GM12878 (cell line): ENCODE results near the gene UFL1. TPM values are rescaled to one million over a fixed set of nuclear protein-coding genes. Genes with fewer than 3 reads are reported as not detected.

ENCODE experiments used
- ATAC-seq: fragments of 200-7000 bp; cut with Tn5 transposase; 3 replicates; pipeline ENCODE4 v1.9.1; 2020; ENCODE audit warnings: mild to moderate bottlenecking, moderate library complexity
- BruUV-seq: library from RNA; stranded (reverse); fragments of 400-500 nt; replicated peaks from 2 replicates; lab custom pipeline; 2021; lab: Mats Ljungman, UMichigan
- CTCF ChIA-PET: fragments of 300-600 bp; sonication (Branson Sonifier 250); formaldehyde crosslinking; extraction: SDS; loops from one replicate; lab custom pipeline; 2021; ENCODE audit warnings: inconsistent platforms; lab: Yijun Ruan, JAX
- POLR2A ChIA-PET: fragments of 350-600 bp; formaldehyde crosslinking; extraction: SDS; loops from one replicate; lab custom pipeline; 2021; ENCODE audit warnings: inconsistent platforms; lab: Charles Lee
- RAD21 ChIA-PET: fragments of 300-600 bp; sonication (Branson Sonifier 250); formaldehyde crosslinking; loops from one replicate; lab custom pipeline; 2023; ENCODE audit warnings: antibody characterized with exemption; ENCODE audit not compliant: unreplicated experiment; lab: Charles Lee
- SMC1A ChIA-PET: fragments of 300-600 bp; sonication (Branson Sonifier 250); formaldehyde crosslinking; loops from one replicate; lab custom pipeline; 2023; ENCODE audit not compliant: unreplicated experiment, uncharacterized antibody; lab: Charles Lee
- DNase-seq: peaks from one replicate; pipeline ENCODE4 v3.0.0-alpha.2; 2011; ENCODE audit warnings: low read depth, low spot score
- FAIRE-seq: peaks from 3 replicates; lab custom pipeline; 2011; peaks lifted over from hg19 to GRCh38; lab: Jason Lieb, UNC
- H2AFZ ChIP-seq: 2 replicates; pipeline ENCODE4 v1.6.0; 2011; ENCODE audit warnings: low read depth, low read length, control low read depth; ENCODE audit not compliant: control insufficient read depth
- H3K27ac ChIP-seq: 2 replicates; pipeline ENCODE4 v1.5.1; 2011; ENCODE audit warnings: control low read depth; ENCODE audit not compliant: control insufficient read depth, insufficient read depth
- H3K27me3 ChIP-seq, 2 experiments: replicated peaks in 1 of 2; 2 replicates each; pipeline versions ENCODE4 v1.6.0 to v1.6.1; 2011; ENCODE audit warnings: low read length in 1 of 2; ENCODE audit not compliant: control insufficient read depth in 2 of 2, insufficient read depth in 2 of 2
- H3K36me3 ChIP-seq, 2 experiments: 2 replicates each; pipeline ENCODE4 v1.5.1; 2011; ENCODE audit warnings: low read length in 1 of 2; ENCODE audit not compliant: control insufficient read depth in 2 of 2, insufficient read depth in 2 of 2
- H3K4me1 ChIP-seq: 2 replicates; pipeline ENCODE4 v1.6.1; 2011; ENCODE audit warnings: mild to moderate bottlenecking, low read length, moderate library complexity, mixed read lengths; ENCODE audit not compliant: control insufficient read depth, insufficient read depth
- H3K4me2 ChIP-seq: 2 replicates; pipeline ENCODE4 v1.6.0; 2011; ENCODE audit warnings: control low read depth; ENCODE audit not compliant: control insufficient read depth, insufficient read depth
- H3K4me3 ChIP-seq: fragments of 200-600 bp; sonication (generic); 2 replicates; pipeline ENCODE4 v1.5.1; 2016
- H3K79me2 ChIP-seq: 2 replicates; pipeline ENCODE4 v1.6.0; 2011; ENCODE audit warnings: low read length; ENCODE audit not compliant: control insufficient read depth, insufficient read depth
- H3K9ac ChIP-seq: 2 replicates; pipeline ENCODE4 v1.8.0; 2011; ENCODE audit warnings: low read length, control low read depth, mixed read lengths; ENCODE audit not compliant: control insufficient read depth, insufficient read depth
- H3K9me3 ChIP-seq: replicated peaks from 3 replicates; pipeline ENCODE4 v1.5.1; 2011; ENCODE audit warnings: mild to moderate bottlenecking, low read length; ENCODE audit not compliant: control insufficient read depth, insufficient read depth
- H4K20me1 ChIP-seq: 2 replicates; pipeline ENCODE4 v1.6.0; 2011; ENCODE audit not compliant: control insufficient read depth, insufficient read depth
- MXI1 ChIP-seq: fragments of 150-350 bp; IDR thresholded peaks from 2 replicates; pipeline ENCODE4 v1.6.1; 2011; ENCODE audit warnings: low read depth, mild to moderate bottlenecking, inconsistent platforms, low read length, improper control_type of control experiment
- POU2F2 ChIP-seq: IDR thresholded peaks from 3 replicates; pipeline ENCODE4 v1.6.1; 2011; ENCODE audit warnings: low read depth, mild to moderate bottlenecking, low read length, borderline replicate concordance
- RAD51 ChIP-seq: fragments of 450-650 bp; IDR thresholded peaks from 2 replicates; pipeline ENCODE4 v1.6.1; 2016; ENCODE audit warnings: moderate library complexity, mild to moderate bottlenecking, inconsistent platforms
- SKIL ChIP-seq: fragments of 450-650 bp; IDR thresholded peaks from 2 replicates; pipeline ENCODE4 v1.6.1; 2017; ENCODE audit warnings: mild to moderate bottlenecking, low read depth, inconsistent platforms; ENCODE audit not compliant: poor library complexity, severe bottlenecking
- ZBTB40 ChIP-seq: fragments of 450-650 bp; IDR thresholded peaks from 2 replicates; pipeline ENCODE4 v1.6.1; 2016; ENCODE audit warnings: mild to moderate bottlenecking, moderate library complexity, borderline replicate concordance
- WGBS: methylation state at CpG from one replicate; pipeline ENCODE4 v1.1.6; 2016; ENCODE audit warnings: low lambda C conversion rate; ENCODE audit not compliant: insufficient replicate concordance, insufficient coverage; ENCODE audit errors: missing lambda C conversion rate; 5-methylcytosine and 5-hydroxymethylcytosine counted together
- in situ Hi-C: fragments of 300-500 bp; cut with MboI; formaldehyde crosslinking; loops from 9 replicates; pipeline ENCODE4 v1.14.3; 2018; ENCODE audit warnings: mixed read lengths
- intact Hi-C: fragments of 100-400 bp; cut with micrococcal nuclease; formaldehyde crosslinking; loops from one replicate; pipeline ENCODE4 v1.14.2; 2022; ENCODE audit not compliant: unreplicated experiment
- polyA plus RNA-seq, 11 experiments: library from polyadenylated mRNA; depleted of rRNA in 4 of 11; unstranded in 6 of 11; stranded (reverse) in 5 of 11; fragments of >200 nt; fragmentation: Nextera tagmentation in 4 of 11; fragmentation: Illumina TruSeq in 1 of 11; extraction: Ambion mirVana in 4 of 11; extraction: Trizol in 1 of 11; gene quantifications; 1 replicate in 1 of 11; 2 replicates in 10 of 11; pipeline versions ENCODE4 v1.2.1 to v1.2.3, GENCODE V29; 2011 to 2016; ENCODE audit warnings: inconsistent platforms in 2 of 11, missing spikeins in 2 of 11, low read depth in 1 of 11
- total RNA-seq, 4 experiments: library from RNA; depleted of rRNA in 3 of 4; stranded (reverse); fragments of >200 nt in 3 of 4; fragmentation: Illumina TruSeq in 1 of 4; extraction: Trizol in 1 of 4; gene quantifications; 2 replicates each; pipeline versions ENCODE4 v1.2.1 to v1.2.3, GENCODE V29; 2013 to 2021

The UFL1 gene
- total and polyA plus RNA-seq, 10 of the 15 experiments (the other 5 are each of a cell fraction or from before 2014, with no cell fraction given), result 13.8 to 29.3 (median 24.4) TPM

DNA sequence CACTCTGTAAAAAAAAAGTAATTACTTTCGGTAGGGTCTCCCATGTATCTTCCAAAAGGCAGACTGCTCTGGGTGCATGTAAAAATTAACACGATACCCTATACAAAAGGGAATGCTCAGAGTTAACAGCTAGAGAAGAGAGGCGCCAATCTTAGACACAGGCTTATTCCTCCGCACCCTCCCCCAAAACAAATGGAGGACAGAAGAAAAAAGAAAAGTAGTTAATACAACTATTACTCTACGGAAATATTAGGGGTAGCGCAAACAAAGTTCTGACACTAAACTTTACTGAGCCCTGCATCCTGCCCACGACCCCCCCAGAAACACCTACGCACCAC, 331 bp upstream of the UFL1 start (continued):
- TF ChIP-seq ZBTB40 (peak; percentile 60; the same call in 1 of the 2 replicates), SKIL (peak; percentile 72)

DNA sequence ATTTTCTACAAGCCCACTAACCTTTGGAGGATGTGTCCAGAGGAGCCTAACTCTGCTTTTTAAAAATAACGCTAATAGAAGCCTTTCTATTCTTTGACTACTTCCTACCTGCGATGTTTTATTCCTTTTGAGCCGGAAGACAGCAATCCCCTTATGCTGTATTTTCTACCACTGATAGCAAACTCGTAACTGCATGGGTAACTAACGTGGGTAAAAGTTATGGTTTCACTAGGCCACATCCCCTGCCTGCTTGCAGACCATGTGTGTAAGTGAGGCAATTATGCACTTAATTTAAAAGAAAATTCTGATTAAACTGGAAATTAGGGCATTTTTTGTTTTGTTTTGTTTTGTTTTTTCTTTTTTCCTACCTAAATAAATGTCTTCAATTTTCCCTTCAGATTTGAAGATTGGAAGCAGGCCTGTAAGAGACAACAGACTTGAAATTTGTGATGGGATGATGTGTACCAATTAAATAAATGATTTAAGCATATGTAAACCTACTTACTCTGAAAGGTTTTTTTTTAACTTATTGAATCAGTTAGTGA, 931 bp downstream of the UFL1 start:
- peak overlapping the region; percentile 96 for H3K27ac ChIP-seq
- FAIRE-seq (peak; percentile 78), ATAC-seq (peak; percentile 54), DNase-seq (no peak)
- no peaks in the 10 kb centered on the region for H3K9me3 ChIP-seq
- 0% methylated on average over 5 of the region's 5 CpGs for WGBS
- H3K4me3 ChIP-seq, result peak overlapping the region; percentile 91
- ChIA-PET RAD21 (no interaction called here), SMC1A (interaction anchor here (0.6 to 2.0 kb wide), 4 partner anchors 9 to 1032 kb away, joined by 3 to 14 read pairs (median 4); no protein-coding TSS in a partner anchor), POLR2A (no interaction called here), CTCF (interaction anchor here (0.7 to 1.1 kb wide), 3 partner anchors 15 to 311 kb away, joined by 3 to 5 read pairs (median 3); no protein-coding TSS in a partner anchor)
- H3K9ac ChIP-seq, result peak overlapping the region; percentile 98
- H3K36me3 ChIP-seq, result peaks cover 0 to 4% of the 10 kb centered on the region in 2 experiments; a peak in 1 of 4 replicates
- H3K27me3 ChIP-seq, result no peaks in the 10 kb centered on the region
- H3K4me2 ChIP-seq, result peak overlapping the region; percentile 84
- peak overlapping the region; percentile 86 for H2AFZ ChIP-seq
- TSS peak; percentile 69 for BruUV-seq
- H3K4me1 ChIP-seq, result no peaks in the 10 kb centered on the region
- in situ Hi-C loops, result loop anchor here (10.0 kb wide), 3 partner anchors 372 to 948 kb away; partner anchors contain the start of genes MANEA and NDUFAF4
- TF ChIP-seq RAD51 (no peak), POU2F2 (no peak), MXI1 (peak; percentile 65; the same call in 1 of the 2 replicates)
- H3K79me2 ChIP-seq, result peaks cover 43% of the 10 kb centered on the region
- H4K20me1 ChIP-seq, result no peaks in the 10 kb centered on the region
- intact Hi-C loops, result loop anchor here (1.0 to 5.0 kb wide), 4 partner anchors 90 to 945 kb away; partner anchors contain the start of genes GPR63, MANEA and NDUFAF4
